HuH-7.5 (cell line): ENCODE measurements around the gene TMEM106B.
"Not testable (repeated sequence)": the region's sequence is repeated elsewhere in the genome, so short reads cannot be mapped to it uniquely, and the experiment has no call there.

Experiments
- DNase-seq: peaks from one replicate; pipeline ENCODE4 v3.0.0; 2011; ENCODE audit warnings: low spot score

Gene TMEM106B

GRCh38 chr7:12211054-12211710, at the start of gene TMEM106B:
Gene TMEM106B, plus strand, starts transcription at chr7:12211294. Its CDS starts 3,517 bp downstream, at chr7:12214811.
- peak; percentile 76 for DNase-seq

- peak; percentile 10 for DNase-seq
Observed at GRCh38 chr7:12162415-12163113, 48.5 kb upstream of the TMEM106B start.

- not testable (repeated sequence) for DNase-seq
Observed at GRCh38 chr7:12168065-12168464, 43.0 kb upstream of the TMEM106B start.

GRCh38 chr7:12169981-12170820, 40.9 kb upstream of the TMEM106B start:
- not testable (repeated sequence) for DNase-seq

GRCh38 chr7:12173671-12174070, 37.4 kb upstream of the TMEM106B start:
- no peak for DNase-seq

GRCh38 chr7:12174931-12175330, 36.2 kb upstream of the TMEM106B start:
- no peak for DNase-seq

GRCh38 chr7:12178317-12178716, 32.8 kb upstream of the TMEM106B start:
- no peak for DNase-seq

GRCh38 chr7:12194426-12194825, 16.7 kb upstream of the TMEM106B start:
- DNase-seq, result no peak

GRCh38 chr7:12196386-12196785, 14.7 kb upstream of the TMEM106B start:
- DNase-seq, result no peak

GRCh38 chr7:12199363-12199762, 11.7 kb upstream of the TMEM106B start:
- no peak for DNase-seq

- DNase-seq, result no peak
Observed at GRCh38 chr7:12207046-12207445, 4.0 kb upstream of the TMEM106B start.

GRCh38 chr7:12209221-12209620, 1.9 kb upstream of the TMEM106B start:
- DNase-seq, result no peak

GRCh38 chr7:12210179-12211053, 678 bp upstream of the TMEM106B start:
- peak; percentile 7 for DNase-seq

- DNase-seq, result no peak
Observed at GRCh38 chr7:12211711-12212485, 804 bp downstream of the TMEM106B start.

GRCh38 chr7:12217311-12217710, 6.2 kb downstream of the TMEM106B start:
- no peak for DNase-seq

- no peak for DNase-seq
Observed at GRCh38 chr7:12220389-12221046, 9.4 kb downstream of the TMEM106B start.

GRCh38 chr7:12221414-12221813, 10.3 kb downstream of the TMEM106B start:
- no peak for DNase-seq

- DNase-seq, result no peak
Observed at GRCh38 chr7:12222889-12223579, 11.9 kb downstream of the TMEM106B start.

GRCh38 chr7:12225017-12225416, 13.9 kb downstream of the TMEM106B start:
- not testable (repeated sequence) for DNase-seq

GRCh38 chr7:12226756-12227155, 15.7 kb downstream of the TMEM106B start:
- DNase-seq, result no peak
